ENCODE measurements around the gene KCNK3.

The KCNK3 gene

GRCh38 chr2:26724784-26725520, 32.4 kb downstream of the KCNK3 start:
- Histone ChIP-seq H3K4me3 (ENCODE audit: low read length) (no peak overlapping the region), H3K27me3 (ENCODE audit: insufficient read depth, low read length) (no peaks in the 10 kb centered on the region)

GRCh38 chr2:26725521-26725820, 32.9 kb downstream of the KCNK3 start:
- no peaks in the 10 kb centered on the region for H3K36me3 ChIP-seq (ENCODE audit: insufficient read depth, low read length)
- H3K4me3 ChIP-seq (ENCODE audit: low read length): no peak overlapping the region
- no peaks in the 10 kb centered on the region for H3K9me3 ChIP-seq (ENCODE audit: low read length)
- H2AFZ ChIP-seq (ENCODE audit: low read depth, low read length): no peak overlapping the region
- H3K27me3 ChIP-seq (ENCODE audit: insufficient read depth, low read length): no peaks in the 10 kb centered on the region
- no peaks in the 10 kb centered on the region for H3K4me1 ChIP-seq (ENCODE audit: insufficient read depth, low read length)

More at GRCh38 chr2:26724784-26725520, 32.4 kb downstream of the KCNK3 start:
- H3K36me3 ChIP-seq (ENCODE audit: insufficient read depth, low read length): no peaks in the 10 kb centered on the region
- no peaks in the 10 kb centered on the region for H3K9me3 ChIP-seq (ENCODE audit: low read length)
- H3K4me1 ChIP-seq (ENCODE audit: insufficient read depth, low read length): no peaks in the 10 kb centered on the region
- H2AFZ ChIP-seq (ENCODE audit: low read depth, low read length): no peak overlapping the region

GRCh38 chr2:26726228-26726627, 33.7 kb downstream of the KCNK3 start:
- Histone ChIP-seq H3K4me3 (ENCODE audit: low read length) (no peak overlapping the region), H3K4me1 (ENCODE audit: insufficient read depth, low read length) (no peaks in the 10 kb centered on the region), H3K27me3 (ENCODE audit: insufficient read depth, low read length) (no peaks in the 10 kb centered on the region)

GRCh38 chr2:26727641-26728561, 35.4 kb downstream of the KCNK3 start:
- no peaks in the 10 kb centered on the region for H3K27me3 ChIP-seq (ENCODE audit: insufficient read depth, low read length)
- no peak overlapping the region for H3K4me3 ChIP-seq (ENCODE audit: low read length)

More at GRCh38 chr2:26726228-26726627, 33.7 kb downstream of the KCNK3 start:
- Histone ChIP-seq H3K9me3 (ENCODE audit: low read length) (no peaks in the 10 kb centered on the region), H3K36me3 (ENCODE audit: insufficient read depth, low read length) (no peaks in the 10 kb centered on the region), H2AFZ (ENCODE audit: low read depth, low read length) (no peak overlapping the region)

GRCh38 chr2:26729311-26729710, 36.8 kb downstream of the KCNK3 start:
- no peaks in the 10 kb centered on the region for H3K9me3 ChIP-seq (ENCODE audit: low read length)
- H3K4me1 ChIP-seq (ENCODE audit: insufficient read depth, low read length): peaks cover 4% of the 10 kb centered on the region
- H3K36me3 ChIP-seq (ENCODE audit: insufficient read depth, low read length): no peaks in the 10 kb centered on the region
- H3K4me3 ChIP-seq (ENCODE audit: low read length): no peak overlapping the region
- H3K27me3 ChIP-seq (ENCODE audit: insufficient read depth, low read length): no peaks in the 10 kb centered on the region
- no peak overlapping the region for H2AFZ ChIP-seq (ENCODE audit: low read depth, low read length)

More at GRCh38 chr2:26727641-26728561, 35.4 kb downstream of the KCNK3 start:
- Histone ChIP-seq H3K9me3 (ENCODE audit: low read length) (no peaks in the 10 kb centered on the region), H3K36me3 (ENCODE audit: insufficient read depth, low read length) (no peaks in the 10 kb centered on the region), H2AFZ (ENCODE audit: low read depth, low read length) (no peak overlapping the region), H3K4me1 (ENCODE audit: insufficient read depth, low read length) (peaks cover 4% of the 10 kb centered on the region)

GRCh38 chr2:26730549-26731344, 38.2 kb downstream of the KCNK3 start:
- Histone ChIP-seq H3K27me3 (ENCODE audit: insufficient read depth, low read length) (no peaks in the 10 kb centered on the region), H3K4me3 (ENCODE audit: low read length) (no peak overlapping the region), H2AFZ (ENCODE audit: low read depth, low read length) (no peak overlapping the region), H3K36me3 (ENCODE audit: insufficient read depth, low read length) (no peaks in the 10 kb centered on the region), H3K4me1 (ENCODE audit: insufficient read depth, low read length) (peaks cover 9% of the 10 kb centered on the region), H3K9me3 (ENCODE audit: low read length) (no peaks in the 10 kb centered on the region)

- Histone ChIP-seq H3K36me3 (ENCODE audit: insufficient read depth, low read length) (no peaks in the 10 kb centered on the region), H2AFZ (ENCODE audit: low read depth, low read length) (no peak overlapping the region), H3K27me3 (ENCODE audit: insufficient read depth, low read length) (no peaks in the 10 kb centered on the region), H3K4me3 (ENCODE audit: low read length) (no peak overlapping the region), H3K9me3 (ENCODE audit: low read length) (no peaks in the 10 kb centered on the region), H3K4me1 (ENCODE audit: insufficient read depth, low read length) (peaks cover 17% of the 10 kb centered on the region)
Observed at GRCh38 chr2:26731714-26732113, 39.2 kb downstream of the KCNK3 start.

- Histone ChIP-seq H3K9me3 (ENCODE audit: low read length) (no peaks in the 10 kb centered on the region), H3K4me1 (ENCODE audit: insufficient read depth, low read length) (peaks cover 22% of the 10 kb centered on the region), H3K36me3 (ENCODE audit: insufficient read depth, low read length) (no peaks in the 10 kb centered on the region)
Observed at GRCh38 chr2:26732446-26732845, 39.9 kb downstream of the KCNK3 start.

GRCh38 chr2:26733413-26733812, 40.9 kb downstream of the KCNK3 start:
- Histone ChIP-seq H3K36me3 (ENCODE audit: insufficient read depth, low read length) (no peaks in the 10 kb centered on the region), H3K4me3 (ENCODE audit: low read length) (no peak overlapping the region), H3K9me3 (ENCODE audit: low read length) (no peaks in the 10 kb centered on the region), H2AFZ (ENCODE audit: low read depth, low read length) (no peak overlapping the region), H3K27me3 (ENCODE audit: insufficient read depth, low read length) (no peaks in the 10 kb centered on the region), H3K4me1 (ENCODE audit: insufficient read depth, low read length) (peaks cover 22% of the 10 kb centered on the region)

More at GRCh38 chr2:26732446-26732845, 39.9 kb downstream of the KCNK3 start:
- no peak overlapping the region for H3K4me3 ChIP-seq (ENCODE audit: low read length)
- no peak overlapping the region for H2AFZ ChIP-seq (ENCODE audit: low read depth, low read length)
- no peaks in the 10 kb centered on the region for H3K27me3 ChIP-seq (ENCODE audit: insufficient read depth, low read length)

- H3K9me3 ChIP-seq (ENCODE audit: low read length): no peaks in the 10 kb centered on the region
- H3K27me3 ChIP-seq (ENCODE audit: insufficient read depth, low read length): no peaks in the 10 kb centered on the region
- no peaks in the 10 kb centered on the region for H3K36me3 ChIP-seq (ENCODE audit: insufficient read depth, low read length)
- H3K4me1 ChIP-seq (ENCODE audit: insufficient read depth, low read length): peaks cover 22% of the 10 kb centered on the region
- H2AFZ ChIP-seq (ENCODE audit: low read depth, low read length): no peak overlapping the region
- H3K4me3 ChIP-seq (ENCODE audit: low read length): no peak overlapping the region
Observed at GRCh38 chr2:26735097-26735496, 42.6 kb downstream of the KCNK3 start.

GRCh38 chr2:26735883-26736588, 43.5 kb downstream of the KCNK3 start:
- H3K27me3 ChIP-seq (ENCODE audit: insufficient read depth, low read length): no peaks in the 10 kb centered on the region
- no peaks in the 10 kb centered on the region for H3K36me3 ChIP-seq (ENCODE audit: insufficient read depth, low read length)
- H3K4me1 ChIP-seq (ENCODE audit: insufficient read depth, low read length): peaks cover 22% of the 10 kb centered on the region
- H2AFZ ChIP-seq (ENCODE audit: low read depth, low read length): no peak overlapping the region
- H3K4me3 ChIP-seq (ENCODE audit: low read length): no peak overlapping the region
- H3K9me3 ChIP-seq (ENCODE audit: low read length): no peaks in the 10 kb centered on the region

GRCh38 chr2:26737221-26737620, 44.7 kb downstream of the KCNK3 start:
- H3K27me3 ChIP-seq (ENCODE audit: insufficient read depth, low read length): no peaks in the 10 kb centered on the region
- H3K4me1 ChIP-seq (ENCODE audit: insufficient read depth, low read length): peaks cover 17% of the 10 kb centered on the region
- no peak overlapping the region for H2AFZ ChIP-seq (ENCODE audit: low read depth, low read length)
- H3K9me3 ChIP-seq (ENCODE audit: low read length): no peaks in the 10 kb centered on the region
- no peaks in the 10 kb centered on the region for H3K36me3 ChIP-seq (ENCODE audit: insufficient read depth, low read length)
- no peak overlapping the region for H3K4me3 ChIP-seq (ENCODE audit: low read length)
